Caki2 (cell line): ENCODE data around the gene GNB3. TPM values are rescaled to one million over a fixed set of nuclear protein-coding genes. Genes with fewer than 3 reads are reported as not detected.
A peak's percentile ranks its signal among the peaks of the same experiment; 100 is the strongest.
"Not testable (repeated sequence)": the region's sequence is repeated elsewhere in the genome, so short reads cannot be mapped to it uniquely, and the experiment has no call there.

Experiments used
- DNase-seq: peaks from one replicate; pipeline ENCODE4 v3.0.0-alpha.2; 2015; ENCODE audit warnings: low read depth
- in situ Hi-C: cut with HindIII; loops from 2 replicates; pipeline ENCODE4 v1.10.0; 2016; ENCODE audit warnings: low sequenced_read_pairs, low pct_unique_long_range_greater_than_20kb, mixed read lengths
- total RNA-seq: library from RNA; depleted of rRNA; stranded (reverse); fragments of >200 nt; shearing (Covaris generic); gene quantifications from 2 replicates; pipeline ENCODE4 v1.2.3, GENCODE V29; 2014; ENCODE audit warnings: low replicate concordance

GNB3 gene
- total RNA-seq, 1 experiment from 2014 or later: 0.14 TPM

DNA sequence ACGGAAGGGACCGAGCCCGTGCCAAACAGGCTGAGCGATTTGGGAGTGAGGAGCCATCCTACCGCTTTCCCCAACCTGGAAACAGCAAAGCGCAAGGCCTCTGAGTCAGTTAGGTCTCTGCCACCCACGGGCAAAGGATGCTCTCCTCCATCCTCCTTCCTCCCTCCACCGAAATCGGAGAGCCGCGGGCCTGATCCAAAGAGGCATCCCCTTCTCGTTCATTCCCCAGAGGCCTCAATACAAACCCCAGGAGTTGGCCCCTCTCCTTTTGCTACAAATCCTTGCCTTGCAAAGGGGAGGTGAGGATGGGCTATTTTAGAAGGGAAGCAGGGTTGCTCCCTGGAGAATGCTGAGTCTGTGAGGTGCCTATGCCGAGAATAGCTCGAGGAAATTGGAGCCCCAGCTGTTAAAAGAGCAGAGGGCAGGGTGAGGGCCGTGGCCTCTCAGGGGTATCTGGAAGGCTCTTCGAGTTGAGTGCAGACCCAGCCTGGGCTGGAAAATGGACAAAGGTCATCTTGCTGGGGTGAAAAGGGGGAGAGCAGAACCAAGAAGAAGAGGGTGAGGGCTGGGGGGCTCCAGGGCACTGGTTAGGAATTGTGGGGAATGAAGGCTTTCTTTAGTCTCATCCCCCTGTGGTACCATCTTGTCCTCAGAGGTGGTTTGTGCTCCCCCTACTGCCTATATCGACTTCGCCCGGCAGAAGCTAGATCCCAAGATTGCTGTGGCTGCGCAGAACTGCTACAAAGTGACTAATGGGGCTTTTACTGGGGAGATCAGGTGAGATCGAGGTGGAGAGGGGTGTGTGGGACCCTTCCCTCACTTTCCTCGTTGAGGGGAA is 27.7 kb downstream of the GNB3 start:
- in situ Hi-C loops: no loop called here
- DNase-seq: peak; percentile 40

DNA sequence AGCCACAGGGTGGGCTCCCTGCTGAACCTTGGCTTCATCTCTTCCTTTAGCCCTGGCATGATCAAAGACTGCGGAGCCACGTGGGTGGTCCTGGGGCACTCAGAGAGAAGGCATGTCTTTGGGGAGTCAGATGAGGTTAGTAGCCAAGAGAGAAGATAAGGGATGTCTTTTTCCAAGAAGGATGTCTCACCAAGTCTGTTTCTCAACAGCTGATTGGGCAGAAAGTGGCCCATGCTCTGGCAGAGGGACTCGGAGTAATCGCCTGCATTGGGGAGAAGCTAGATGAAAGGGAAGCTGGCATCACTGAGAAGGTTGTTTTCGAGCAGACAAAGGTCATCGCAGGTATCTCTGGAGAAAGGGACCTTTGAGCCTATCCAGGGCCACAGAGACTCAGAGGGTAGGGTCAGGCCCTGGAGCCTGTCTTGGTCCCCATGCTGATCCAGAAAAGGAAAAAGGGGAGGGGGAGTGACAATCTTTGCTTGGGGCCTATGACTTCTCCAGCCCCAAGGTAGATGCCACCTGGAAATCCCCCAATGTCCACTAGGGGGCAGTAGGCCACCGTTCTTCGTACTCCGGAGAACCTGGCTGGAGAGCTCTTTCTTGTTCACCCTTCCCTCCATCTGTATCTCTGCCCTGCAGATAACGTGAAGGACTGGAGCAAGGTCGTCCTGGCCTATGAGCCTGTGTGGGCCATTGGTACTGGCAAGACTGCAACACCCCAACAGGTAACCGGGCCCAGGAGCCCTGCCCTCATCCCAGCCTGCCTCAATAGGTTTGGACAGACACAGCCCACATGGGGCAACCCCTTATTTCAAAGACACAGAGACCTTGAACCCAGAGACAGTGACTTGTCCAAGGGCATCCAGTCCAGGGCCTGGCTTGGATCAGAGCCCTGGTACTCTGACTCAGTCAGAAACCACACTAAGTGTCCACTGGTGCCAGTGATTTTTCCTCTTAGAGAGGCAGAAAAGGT is 28.6 kb downstream of the GNB3 start:
- peak; percentile 79 for DNase-seq
- in situ Hi-C loops: no loop called here

DNA sequence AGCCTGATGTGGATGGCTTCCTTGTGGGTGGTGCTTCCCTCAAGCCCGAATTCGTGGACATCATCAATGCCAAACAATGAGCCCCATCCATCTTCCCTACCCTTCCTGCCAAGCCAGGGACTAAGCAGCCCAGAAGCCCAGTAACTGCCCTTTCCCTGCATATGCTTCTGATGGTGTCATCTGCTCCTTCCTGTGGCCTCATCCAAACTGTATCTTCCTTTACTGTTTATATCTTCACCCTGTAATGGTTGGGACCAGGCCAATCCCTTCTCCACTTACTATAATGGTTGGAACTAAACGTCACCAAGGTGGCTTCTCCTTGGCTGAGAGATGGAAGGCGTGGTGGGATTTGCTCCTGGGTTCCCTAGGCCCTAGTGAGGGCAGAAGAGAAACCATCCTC is 29.6 kb downstream of the GNB3 start:
- in situ Hi-C loops, DNase-seq: not testable (repeated sequence)

DNA sequence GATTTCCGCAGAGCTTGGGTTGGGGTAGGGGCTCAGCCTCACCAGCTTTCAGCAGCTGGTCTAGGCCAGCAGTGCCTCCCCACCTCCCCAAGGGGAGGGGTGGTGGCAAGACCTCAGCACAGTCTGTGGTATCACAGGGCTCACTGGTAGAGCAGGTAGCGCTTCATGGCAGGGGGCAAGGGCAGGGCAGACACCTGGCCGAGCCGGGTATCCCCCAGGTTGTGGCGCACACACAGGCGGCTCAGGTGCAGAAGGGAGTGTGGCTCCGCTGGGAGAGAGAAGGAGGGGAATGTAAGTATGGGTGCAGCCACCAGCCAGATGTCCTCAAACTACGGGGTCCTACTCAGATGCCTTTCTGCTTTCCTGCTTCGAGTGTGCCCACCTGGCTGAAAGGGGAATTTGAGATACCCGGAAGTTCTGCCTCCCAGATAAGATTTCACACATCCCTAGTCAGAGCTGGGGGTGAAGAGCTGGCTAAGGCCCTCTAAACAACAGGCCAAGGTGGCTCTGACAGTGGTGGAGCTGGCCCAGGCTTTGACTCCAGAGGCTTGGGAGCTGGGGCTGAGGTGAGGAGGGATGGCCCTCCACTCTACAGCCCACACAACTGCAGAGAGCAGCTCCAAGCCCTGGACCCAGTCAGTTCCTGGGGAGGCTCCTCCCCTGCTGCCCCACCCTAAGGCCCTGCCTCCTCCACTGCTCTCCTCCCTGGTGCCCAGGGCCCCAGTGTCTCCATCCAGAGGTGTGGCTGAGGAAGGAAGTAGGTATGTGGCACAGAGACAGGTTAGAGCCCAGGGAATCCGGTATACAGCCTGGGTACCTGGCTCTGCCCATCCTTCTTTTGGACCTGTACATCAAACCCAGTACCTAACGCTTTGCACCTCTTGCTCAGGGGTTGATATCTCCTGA is 30.6 kb downstream of the GNB3 start:
- DNase-seq: peak; percentile 81
- in situ Hi-C loops: no loop called here

DNA sequence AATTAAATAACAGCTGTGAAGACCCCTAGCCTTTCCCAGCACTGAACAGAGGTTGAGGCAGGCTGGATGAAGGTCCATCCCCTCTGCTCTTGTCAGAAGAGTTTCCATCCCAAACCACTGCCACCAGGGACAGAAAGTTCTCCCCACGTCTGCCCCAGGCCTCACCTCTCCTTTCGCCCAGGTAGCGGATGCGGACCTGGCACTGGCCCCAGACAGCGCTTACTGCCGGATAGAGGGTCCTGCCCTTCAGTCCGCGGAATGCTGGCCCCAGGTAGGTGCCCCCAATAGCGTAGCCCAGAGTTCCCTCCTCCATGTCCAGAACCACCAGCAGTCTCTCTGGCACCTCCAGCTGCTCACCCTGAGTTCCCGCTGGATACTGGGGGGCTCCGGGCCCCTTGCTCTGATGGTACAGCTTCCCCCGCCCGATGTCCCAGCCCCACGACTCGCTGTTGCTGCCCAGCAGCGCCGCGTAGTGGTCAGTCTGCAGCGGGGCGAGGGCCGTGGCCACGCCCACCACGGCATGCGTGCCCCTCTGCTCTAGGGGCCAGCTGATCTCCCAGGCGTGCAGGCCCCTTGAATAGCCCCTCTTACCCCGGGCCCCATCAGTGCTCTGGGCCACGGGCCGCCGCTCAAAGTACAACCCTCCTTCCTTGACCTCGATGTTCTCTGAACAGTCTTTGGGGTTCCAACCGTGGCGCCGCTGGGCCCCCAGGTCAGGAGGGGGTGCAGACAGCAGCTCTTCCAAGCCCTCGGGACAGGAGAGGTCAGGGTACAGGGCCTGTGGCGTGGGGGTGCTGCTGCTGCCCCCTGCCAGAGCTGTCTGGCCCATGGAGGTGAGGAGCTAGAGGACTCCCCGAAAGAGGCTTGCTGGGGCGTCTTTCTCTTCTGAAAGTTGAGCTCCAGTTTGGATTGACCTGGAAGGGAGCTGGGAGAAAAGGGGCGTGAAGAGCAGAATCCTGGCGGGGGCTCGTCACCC is 31.6 kb downstream of the GNB3 start:
- peak; percentile 83 for DNase-seq
- in situ Hi-C loops: no loop called here

DNA sequence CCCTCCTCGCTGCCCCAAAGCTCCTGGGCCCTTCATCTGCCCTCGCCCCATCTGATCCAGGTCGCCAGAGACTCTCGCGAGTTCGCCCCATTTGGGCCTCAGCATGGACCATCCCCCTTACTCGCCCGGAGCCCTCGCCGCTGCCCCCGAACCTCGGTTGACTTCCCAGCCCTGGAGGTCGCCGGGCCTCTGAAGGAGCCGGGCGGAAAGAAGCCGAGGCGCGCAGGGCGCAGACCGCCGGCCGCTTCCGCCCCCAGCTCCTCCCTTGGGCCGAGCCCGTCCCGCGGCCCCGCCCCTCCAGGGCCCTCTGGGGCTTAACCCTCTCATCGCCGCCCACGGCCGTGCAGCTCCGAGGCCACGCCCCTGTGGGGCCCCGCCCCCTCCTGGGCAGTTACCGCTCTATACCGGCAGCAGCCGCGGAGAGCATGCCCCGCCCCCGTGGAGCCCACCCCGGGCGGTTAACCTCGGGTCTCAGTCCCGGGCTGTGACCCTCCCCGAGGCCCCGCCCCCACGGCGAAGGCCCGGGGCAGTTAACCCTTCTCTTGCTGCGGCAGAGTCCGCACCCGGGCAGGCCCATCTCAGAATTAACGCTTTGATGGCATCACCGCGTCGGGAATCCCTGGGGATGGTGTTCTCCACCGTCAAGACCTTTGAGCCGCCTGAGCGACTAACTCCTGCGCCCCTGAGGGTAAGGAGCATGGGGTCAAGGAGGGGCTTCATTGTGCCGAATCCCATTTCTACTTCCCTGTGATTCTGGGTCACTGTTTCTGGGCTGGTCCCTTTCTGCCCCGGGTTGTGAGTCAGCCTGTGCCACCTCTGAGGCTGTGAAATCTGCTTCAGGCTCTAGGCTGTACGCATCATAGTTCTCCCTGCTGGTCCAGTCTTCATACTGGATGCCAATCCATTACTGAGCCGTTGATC is 32.6 kb downstream of the GNB3 start, which contains the start of gene SPSB2:
SPSB2 (minus strand) TSS at position 210 of the 921 bp plus-strand sequence. CDS start 402 bp downstream, outside the sequence.
- in situ Hi-C loops: no loop called here
- DNase-seq: peak; percentile 96

DNA sequence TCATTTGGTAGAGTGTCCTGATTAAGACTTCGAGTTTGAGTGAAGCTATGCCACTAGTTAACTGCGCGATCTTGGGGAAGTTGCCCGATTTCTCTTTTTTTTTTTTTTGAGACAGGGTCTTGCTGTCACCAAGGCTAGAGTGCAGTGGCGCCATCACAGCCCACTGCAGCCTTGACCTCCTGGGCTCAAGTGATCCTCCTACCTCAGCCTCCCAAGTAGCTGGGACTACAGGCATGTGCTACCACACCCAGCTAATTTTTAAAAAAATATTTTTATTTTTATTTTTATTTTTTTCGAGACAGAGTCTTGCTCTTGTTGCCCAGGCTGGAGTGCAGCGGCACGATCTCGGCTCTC is 33.3 kb downstream of the GNB3 start:
- DNase-seq, in situ Hi-C loops: not testable (repeated sequence)

DNA sequence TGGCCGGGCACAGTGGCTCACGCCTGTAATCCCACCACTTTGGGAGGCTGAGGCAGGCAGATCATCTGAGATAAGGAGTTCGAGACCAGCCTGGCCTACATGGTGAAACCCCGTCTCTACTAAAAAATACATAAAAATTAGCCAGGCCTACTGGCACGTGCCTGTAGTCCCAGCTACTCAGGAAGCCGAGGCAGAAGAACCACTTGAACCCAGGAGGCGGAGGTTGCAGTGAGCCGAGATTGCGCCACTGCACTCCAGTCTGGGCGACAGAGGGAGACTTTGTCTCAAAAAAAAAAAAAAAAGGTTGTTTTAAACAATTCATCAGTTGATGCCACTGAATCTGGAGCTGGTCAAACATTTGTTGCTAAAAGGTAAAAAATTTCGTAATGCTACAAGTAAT is 39.1 kb downstream of the GNB3 start:
- DNase-seq, in situ Hi-C loops: not testable (repeated sequence)

DNA sequence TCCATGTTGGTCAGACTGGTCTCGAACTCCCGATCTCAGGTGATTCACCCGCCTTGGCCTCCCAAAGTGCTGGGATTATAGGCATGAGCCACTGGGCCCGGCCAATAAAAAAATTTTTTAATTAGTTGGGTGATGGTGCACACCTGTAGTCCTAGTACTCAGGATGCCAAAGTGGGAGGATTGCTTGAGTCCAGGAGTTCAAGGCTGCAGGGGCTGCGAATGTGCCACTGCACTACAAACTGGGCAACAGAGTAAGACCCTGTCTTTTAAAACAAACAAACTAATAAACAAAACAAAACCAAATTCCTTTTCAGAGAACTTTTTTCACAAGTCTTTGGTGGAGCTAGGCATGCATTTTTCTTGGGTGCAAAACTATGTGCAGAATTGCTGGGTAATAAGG is 42.5 kb downstream of the GNB3 start:
- DNase-seq: no peak
- in situ Hi-C loops: no loop called here

DNA sequence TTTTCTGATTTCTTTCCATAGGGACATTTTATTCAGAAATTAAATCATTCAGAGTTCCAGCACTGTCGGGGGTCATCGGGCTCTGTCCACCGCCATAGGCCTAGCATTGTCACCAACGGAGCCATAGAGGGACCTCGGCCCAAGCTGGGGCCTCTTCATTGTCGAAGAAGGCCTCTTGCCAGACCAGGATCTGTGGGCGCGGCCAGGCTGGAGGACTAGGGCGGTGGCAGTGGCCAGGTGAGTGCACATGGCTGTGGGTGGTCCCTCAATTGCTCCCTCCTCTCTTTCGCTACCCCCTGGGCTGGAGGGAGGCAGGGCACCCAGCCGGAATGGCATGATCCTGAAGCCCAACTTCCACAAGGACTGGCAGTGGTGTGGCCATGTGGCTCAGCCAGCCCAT is 43.0 kb downstream of the GNB3 start:
- no peak for DNase-seq
- in situ Hi-C loops: no loop called here

DNA sequence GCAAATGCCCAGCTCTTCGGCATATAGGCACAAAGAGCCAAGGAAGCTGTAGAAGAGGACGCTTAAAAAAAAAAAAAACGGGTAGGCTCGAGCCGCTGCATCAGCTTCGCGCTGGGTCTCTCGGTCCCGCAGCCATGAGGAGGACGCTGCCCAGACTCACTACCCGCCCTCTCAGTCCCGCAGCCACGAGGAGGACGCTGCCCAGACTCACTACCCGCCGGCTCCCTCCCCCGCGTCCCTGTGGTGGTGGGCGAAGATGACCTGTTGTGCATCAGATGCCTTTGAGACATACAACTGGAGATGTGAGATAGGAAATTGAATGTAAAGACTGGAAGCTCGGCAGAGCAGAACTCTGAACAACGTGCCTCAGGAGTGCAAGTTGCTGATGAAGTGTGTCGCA is 43.8 kb downstream of the GNB3 start:
- DNase-seq: no peak
- in situ Hi-C loops: no loop called here

DNA sequence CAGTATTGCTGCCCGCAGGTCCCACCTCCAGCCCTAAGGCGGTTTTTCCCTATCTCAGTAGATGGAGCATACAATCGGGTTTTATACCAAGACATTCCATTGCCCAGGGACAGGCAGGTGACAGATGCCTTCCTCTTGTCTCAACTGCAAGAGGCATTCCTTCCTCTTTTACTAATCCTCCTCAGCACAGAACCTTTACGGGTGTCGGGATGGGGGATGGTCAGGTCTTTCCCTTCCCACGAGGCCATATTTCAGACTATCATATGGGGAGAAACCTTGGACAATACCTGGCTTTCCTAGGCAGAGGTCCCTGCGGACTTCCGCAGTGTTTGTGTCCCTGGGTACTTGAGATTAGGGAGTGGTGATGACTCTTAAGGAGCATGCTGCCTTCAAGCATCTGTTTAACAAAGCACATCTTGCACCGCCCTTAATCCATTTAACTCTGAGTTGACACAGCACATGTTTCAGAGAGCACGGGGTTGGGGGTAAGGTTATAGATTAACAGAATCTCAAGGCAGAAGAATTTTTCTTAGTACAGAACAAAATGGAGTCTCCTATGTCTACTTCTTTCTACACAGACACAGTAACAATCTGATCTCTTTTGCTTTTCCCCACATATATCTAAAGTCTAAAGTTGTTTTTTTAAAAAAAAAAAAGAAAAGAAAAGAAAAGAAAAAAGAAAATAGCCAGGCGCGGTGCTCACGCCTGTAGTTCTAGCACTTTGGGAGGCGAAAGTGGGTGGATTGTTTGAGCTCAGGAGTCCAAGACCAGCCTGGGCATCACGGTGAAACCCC is 45.7 kb downstream of the GNB3 start:
- peak; percentile 26 for DNase-seq
- in situ Hi-C loops: not testable (repeated sequence)

DNA sequence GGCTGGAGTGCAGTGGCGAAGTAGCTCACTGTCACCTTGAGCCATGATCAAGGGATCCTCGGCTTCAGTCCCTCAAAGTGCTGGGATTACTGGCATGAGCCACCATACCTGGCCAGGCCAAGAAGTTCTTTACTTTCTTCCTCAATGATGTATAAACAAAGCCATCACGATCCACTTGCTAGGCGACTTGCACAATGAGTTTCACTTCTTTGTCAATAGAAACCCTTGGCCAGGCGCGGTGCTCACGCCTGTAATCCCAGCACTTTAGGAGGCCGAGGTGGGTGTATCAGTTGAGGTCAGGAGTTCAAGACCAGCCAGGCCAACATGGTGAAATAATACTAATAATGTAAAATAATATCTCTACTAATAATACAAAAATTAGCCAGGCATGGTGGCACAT is 46.7 kb downstream of the GNB3 start:
- DNase-seq: no peak
- in situ Hi-C loops: no loop called here

DNA sequence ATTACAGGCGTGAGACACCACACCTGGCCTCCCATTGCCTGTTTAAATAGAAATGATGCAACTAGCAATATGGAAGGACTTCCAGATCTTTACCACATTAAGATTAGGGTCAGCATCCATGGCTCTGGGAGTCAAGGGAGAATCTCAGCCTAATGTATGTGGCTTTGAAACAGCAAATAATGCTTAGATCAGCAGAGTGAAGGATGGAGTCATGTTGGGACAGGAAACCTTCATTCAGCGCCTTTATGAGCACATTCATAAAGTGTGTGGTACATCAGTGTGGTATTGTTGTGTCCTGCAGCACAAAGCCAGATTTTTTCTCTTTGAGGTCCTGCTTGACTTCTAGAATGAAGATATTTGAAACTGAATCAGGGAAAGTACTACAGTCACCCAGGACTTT is 47.6 kb downstream of the GNB3 start:
- in situ Hi-C loops: no loop called here
- no peak for DNase-seq

DNA sequence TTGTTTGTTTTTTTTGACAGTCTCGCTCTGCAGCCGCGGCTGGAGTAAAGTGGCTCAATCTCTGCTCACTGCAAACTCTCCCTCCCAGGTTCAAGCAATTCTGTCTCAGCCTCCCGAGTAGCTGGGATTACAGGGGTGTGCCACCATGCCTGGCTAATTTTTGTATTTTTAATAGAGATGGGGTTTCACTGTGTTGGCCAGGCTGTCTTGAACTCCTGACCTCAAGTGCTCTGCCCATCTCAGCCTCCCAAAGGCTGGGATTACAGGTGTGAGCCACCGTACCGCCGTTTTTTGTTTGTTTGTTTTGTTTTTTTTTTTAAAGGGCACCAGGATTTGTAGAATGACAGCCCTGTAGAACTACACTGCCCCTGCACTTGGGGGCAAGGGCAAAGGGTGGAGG is 48.1 kb downstream of the GNB3 start:
- in situ Hi-C loops, DNase-seq: not testable (repeated sequence)
